Keratinocyte (primary cell): ENCODE data around the gene SEC24D. TPM values are rescaled to one million over a fixed set of nuclear protein-coding genes. Genes with fewer than 3 reads are reported as not detected.

Experiments
- DNase-seq: peaks from one replicate; pipeline ENCODE4 v3.0.0-alpha.2; 2011; ENCODE audit warnings: low read depth, missing footprints, low spot score
- FAIRE-seq: peaks from 2 replicates; lab custom pipeline; 2011; peaks lifted over from hg19 to GRCh38; lab: Jason Lieb, UNC
- H2AFZ ChIP-seq: 2 replicates; pipeline ENCODE4 v1.6.0; 2012; ENCODE audit warnings: low read length, control low read depth, inconsistent platforms; ENCODE audit not compliant: control insufficient read depth
- H3K27ac ChIP-seq: 2 replicates; pipeline ENCODE4 v1.5.1; 2011; ENCODE audit warnings: low read length; ENCODE audit not compliant: control insufficient read depth, insufficient read depth
- H3K27me3 ChIP-seq: 3 replicates; pipeline ENCODE4 v1.6.0; 2011; ENCODE audit warnings: low read length; ENCODE audit not compliant: control insufficient read depth, insufficient read depth; ENCODE audit errors: extremely low read depth
- H3K36me3 ChIP-seq, 2 experiments: 2 replicates in 1 of 2; 3 replicates in 1 of 2; pipeline ENCODE4 v1.5.1; 2011; ENCODE audit warnings: low read length in 2 of 2, mild to moderate bottlenecking in 1 of 2; ENCODE audit not compliant: control insufficient read depth in 2 of 2, insufficient read depth in 2 of 2; ENCODE audit errors: extremely low read depth in 1 of 2
- H3K4me1 ChIP-seq: 3 replicates; pipeline ENCODE4 v1.5.1; 2011; ENCODE audit warnings: low read length; ENCODE audit not compliant: control insufficient read depth, insufficient read depth; ENCODE audit errors: extremely low read depth
- H3K4me2 ChIP-seq: 3 replicates; pipeline ENCODE4 v1.6.0; 2011; ENCODE audit warnings: low read depth, low read length; ENCODE audit not compliant: control insufficient read depth, insufficient read depth; ENCODE audit errors: extremely low read depth
- H3K4me3 ChIP-seq, 3 experiments: fragments of 200-600 bp in 1 of 3; sonication (generic) in 1 of 3; 2 replicates in 2 of 3; 3 replicates in 1 of 3; pipeline ENCODE4 v1.5.1; 2011 to 2016; ENCODE audit warnings: low read length in 3 of 3, mild to moderate bottlenecking in 3 of 3, control low read depth in 2 of 3, inconsistent platforms in 1 of 3, low read depth in 1 of 3, mixed read lengths in 1 of 3, mixed run types in 1 of 3, moderate library complexity in 1 of 3; ENCODE audit not compliant: control insufficient read depth in 2 of 3, insufficient read depth in 2 of 3; ENCODE audit errors: extremely low read depth in 1 of 3
- H3K79me2 ChIP-seq: 2 replicates; pipeline ENCODE4 v1.6.0; 2012; ENCODE audit warnings: low read length; ENCODE audit not compliant: control insufficient read depth, insufficient read depth
- H3K9ac ChIP-seq: 3 replicates; pipeline ENCODE4 v1.6.0; 2011; ENCODE audit warnings: low read length; ENCODE audit not compliant: control insufficient read depth, insufficient read depth; ENCODE audit errors: extremely low read depth
- H3K9me1 ChIP-seq: 3 replicates; pipeline ENCODE4 v1.6.0; 2011; ENCODE audit warnings: low read length; ENCODE audit not compliant: control insufficient read depth, insufficient read depth; ENCODE audit errors: extremely low read depth
- H3K9me3 ChIP-seq: 2 replicates; pipeline ENCODE4 v1.5.1; 2012; ENCODE audit warnings: low read depth, low read length; ENCODE audit not compliant: control insufficient read depth
- H4K20me1 ChIP-seq: 3 replicates; pipeline ENCODE4 v1.6.0; 2011; ENCODE audit warnings: low read length; ENCODE audit not compliant: control insufficient read depth, insufficient read depth; ENCODE audit errors: extremely low read depth
- EZH2 ChIP-seq: IDR thresholded peaks from one replicate; pipeline ENCODE4 v1.6.1; 2012; ENCODE audit warnings: inconsistent platforms, mild to moderate bottlenecking, low read length, moderate library complexity
- dilution Hi-C: fragments of 300-500 bp; cut with MboI; formaldehyde crosslinking; loops from one replicate; pipeline ENCODE4 v1.7.0; 2020; ENCODE audit warnings: low sequenced_read_pairs; ENCODE audit not compliant: extremely low pct_ligation_motif_present
- polyA plus RNA-seq, 5 experiments: library from polyadenylated mRNA; depleted of rRNA in 3 of 5; stranded (reverse) in 3 of 5; stranded (forward) in 1 of 5; unstranded in 1 of 5; fragments of >200 nt; gene quantifications; 1 replicate in 1 of 5; 2 replicates in 3 of 5; 3 replicates in 1 of 5; pipeline versions ENCODE4 v1.2.1 to v1.2.3, GENCODE V29; 2011 to 2012; ENCODE audit warnings: missing spikeins in 2 of 5, low read depth in 1 of 5, low replicate concordance in 1 of 5
- TF ChIP-seq, protein P1 (sequence below), 3 experiments: IDR thresholded peaks in 1 of 3; conservative IDR thresholded peaks in 1 of 3; optimal IDR thresholded peaks in 1 of 3; 2 replicates in 2 of 3; 3 replicates in 1 of 3; pipeline versions ENCODE3 to v1.5.1; 2011; ENCODE audit warnings: low read length in 3 of 3, mild to moderate bottlenecking in 3 of 3, moderate library complexity in 2 of 3, control low read depth in 1 of 3, inconsistent platforms in 1 of 3; ENCODE audit not compliant: insufficient read depth in 2 of 3; ENCODE audit errors: extremely low read depth in 1 of 3

The SEC24D gene
- polyA plus RNA-seq, 1 donor (not counting 4 experiments of a cell fraction or from before 2014, with no cell fraction given) = 24.9 TPM

DNA sequence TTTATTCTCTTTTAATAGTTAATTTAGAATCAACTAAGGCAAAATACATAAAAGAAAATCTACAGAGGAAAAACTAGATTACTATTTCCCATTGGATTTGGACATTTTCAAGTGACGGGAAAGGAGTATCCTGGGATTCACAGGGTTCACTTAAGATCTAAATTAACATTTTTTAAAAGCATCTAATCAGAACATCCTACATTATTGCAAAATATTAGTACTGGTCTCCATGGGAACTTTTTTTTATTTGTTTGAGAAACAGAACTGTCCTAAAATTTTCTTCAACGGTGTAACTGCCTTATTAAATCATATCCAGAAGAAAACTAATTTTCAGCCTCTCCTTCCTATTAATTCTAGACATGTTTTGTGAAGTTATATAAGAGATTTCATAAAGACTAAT is 81.0 kb downstream of the SEC24D start:
- dilution Hi-C loops = no loop called here
- Histone ChIP-seq H3K9me3 (no peaks in the 10 kb centered on the region), H3K9me1 (no peaks in the 10 kb centered on the region), H3K27me3 (no peaks in the 10 kb centered on the region), H2AFZ (no peak overlapping the region), H3K79me2 (no peaks in the 10 kb centered on the region), H3K9ac (no peak overlapping the region), H3K4me2 (no peak overlapping the region), H4K20me1 (no peaks in the 10 kb centered on the region), H3K4me3 (no peak overlapping the region), H3K27ac (no peak overlapping the region), H3K4me1 (no peaks in the 10 kb centered on the region), H3K36me3 (peaks cover 5 to 21% of the 10 kb centered on the region in 2 experiments)
- DNase-seq = no peak
- FAIRE-seq = no peak
- TF ChIP-seq EZH2 = no peak
- TF ChIP-seq, protein P1, sequence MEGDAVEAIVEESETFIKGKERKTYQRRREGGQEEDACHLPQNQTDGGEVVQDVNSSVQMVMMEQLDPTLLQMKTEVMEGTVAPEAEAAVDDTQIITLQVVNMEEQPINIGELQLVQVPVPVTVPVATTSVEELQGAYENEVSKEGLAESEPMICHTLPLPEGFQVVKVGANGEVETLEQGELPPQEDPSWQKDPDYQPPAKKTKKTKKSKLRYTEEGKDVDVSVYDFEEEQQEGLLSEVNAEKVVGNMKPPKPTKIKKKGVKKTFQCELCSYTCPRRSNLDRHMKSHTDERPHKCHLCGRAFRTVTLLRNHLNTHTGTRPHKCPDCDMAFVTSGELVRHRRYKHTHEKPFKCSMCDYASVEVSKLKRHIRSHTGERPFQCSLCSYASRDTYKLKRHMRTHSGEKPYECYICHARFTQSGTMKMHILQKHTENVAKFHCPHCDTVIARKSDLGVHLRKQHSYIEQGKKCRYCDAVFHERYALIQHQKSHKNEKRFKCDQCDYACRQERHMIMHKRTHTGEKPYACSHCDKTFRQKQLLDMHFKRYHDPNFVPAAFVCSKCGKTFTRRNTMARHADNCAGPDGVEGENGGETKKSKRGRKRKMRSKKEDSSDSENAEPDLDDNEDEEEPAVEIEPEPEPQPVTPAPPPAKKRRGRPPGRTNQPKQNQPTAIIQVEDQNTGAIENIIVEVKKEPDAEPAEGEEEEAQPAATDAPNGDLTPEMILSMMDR (optimal IDR thresholded peaks at IDR 0.05 in 1 of 3, IDR thresholded peaks at IDR 0.05 in 1 of 3, conservative IDR thresholded peaks at IDR 0.05 in 1 of 3; ENCODE audit: extremely low read depth in 1 of 3, insufficient read depth in 2 of 3, low read length in 3 of 3) = no peak

DNA sequence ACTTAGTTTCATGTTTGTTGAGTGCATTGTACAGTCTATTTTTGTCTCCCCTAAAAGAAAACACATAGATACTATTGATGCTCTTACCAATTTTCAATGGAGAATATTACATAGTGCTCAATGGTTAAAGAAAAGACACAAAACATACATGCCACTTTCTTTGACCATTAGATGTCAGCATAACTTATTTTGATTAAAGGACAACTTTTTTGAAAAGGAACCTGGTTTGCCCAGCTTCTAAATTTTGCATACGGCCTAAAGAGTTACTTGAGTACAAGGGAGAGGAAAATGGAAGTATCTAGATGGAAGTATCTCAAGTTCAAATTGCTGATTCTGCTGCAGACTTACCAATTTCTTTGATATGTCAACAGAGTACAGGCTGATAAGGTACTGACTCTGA is 82.2 kb downstream of the SEC24D start:
- no peak for DNase-seq
- TF ChIP-seq, protein P1 (optimal IDR thresholded peaks at IDR 0.05 in 1 of 3, IDR thresholded peaks at IDR 0.05 in 1 of 3, conservative IDR thresholded peaks at IDR 0.05 in 1 of 3; ENCODE audit: extremely low read depth in 1 of 3, insufficient read depth in 2 of 3, low read length in 3 of 3) = no peak
- no peak for TF ChIP-seq EZH2
- Histone ChIP-seq H3K27me3 (no peaks in the 10 kb centered on the region), H3K4me1 (no peaks in the 10 kb centered on the region), H3K9me1 (no peaks in the 10 kb centered on the region), H3K27ac (no peak overlapping the region), H2AFZ (no peak overlapping the region), H3K9me3 (no peaks in the 10 kb centered on the region), H3K36me3 (peaks cover 5 to 21% of the 10 kb centered on the region in 2 experiments), H3K9ac (no peak overlapping the region), H3K4me2 (no peak overlapping the region), H3K4me3 (no peak overlapping the region), H3K79me2 (no peaks in the 10 kb centered on the region), H4K20me1 (no peaks in the 10 kb centered on the region)
- FAIRE-seq = no peak
- dilution Hi-C loops = no loop called here
